Measurements from ENCODE around the gene SMAD5.

DNA sequence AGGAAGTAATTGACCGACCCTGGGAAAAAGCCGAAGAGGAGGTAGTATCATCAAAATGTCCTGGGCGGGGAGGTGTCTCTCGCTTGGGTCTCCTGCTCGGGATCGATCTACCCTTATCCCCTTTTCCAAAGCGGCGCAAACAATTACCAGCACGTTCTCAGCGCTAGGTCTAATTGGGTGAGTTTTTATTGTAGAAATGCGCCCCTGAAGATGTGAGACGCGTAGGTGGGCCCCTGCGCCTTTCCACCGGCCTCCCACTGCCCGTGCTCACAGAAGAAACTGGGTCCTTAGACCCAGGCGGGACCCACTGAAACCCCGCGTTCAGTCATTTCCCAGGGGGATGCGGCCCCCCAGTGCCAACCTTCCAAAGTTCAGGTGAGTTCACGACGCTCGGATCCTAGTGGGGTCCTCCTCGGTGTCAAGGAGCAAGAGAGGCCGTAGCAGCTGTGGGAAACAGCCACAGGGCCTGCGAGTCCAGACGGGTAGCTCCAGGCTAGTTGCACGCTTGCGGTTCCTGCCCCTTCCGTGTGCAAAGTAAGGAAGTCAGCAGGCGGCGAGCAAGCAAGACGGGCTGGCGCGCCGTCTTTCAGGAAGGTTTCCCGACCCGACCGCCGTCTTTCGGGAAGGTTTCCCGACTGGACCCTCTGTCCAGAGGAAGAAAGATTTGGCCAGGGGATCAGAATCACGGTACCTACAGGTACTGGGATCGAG, 58.8 kb downstream of the SMAD5 start:
- no peak for TF ChIP-seq POLR2AphosphoS5 (IDR thresholded peaks at IDR 0.05)
- TF ChIP-seq, protein P1, sequence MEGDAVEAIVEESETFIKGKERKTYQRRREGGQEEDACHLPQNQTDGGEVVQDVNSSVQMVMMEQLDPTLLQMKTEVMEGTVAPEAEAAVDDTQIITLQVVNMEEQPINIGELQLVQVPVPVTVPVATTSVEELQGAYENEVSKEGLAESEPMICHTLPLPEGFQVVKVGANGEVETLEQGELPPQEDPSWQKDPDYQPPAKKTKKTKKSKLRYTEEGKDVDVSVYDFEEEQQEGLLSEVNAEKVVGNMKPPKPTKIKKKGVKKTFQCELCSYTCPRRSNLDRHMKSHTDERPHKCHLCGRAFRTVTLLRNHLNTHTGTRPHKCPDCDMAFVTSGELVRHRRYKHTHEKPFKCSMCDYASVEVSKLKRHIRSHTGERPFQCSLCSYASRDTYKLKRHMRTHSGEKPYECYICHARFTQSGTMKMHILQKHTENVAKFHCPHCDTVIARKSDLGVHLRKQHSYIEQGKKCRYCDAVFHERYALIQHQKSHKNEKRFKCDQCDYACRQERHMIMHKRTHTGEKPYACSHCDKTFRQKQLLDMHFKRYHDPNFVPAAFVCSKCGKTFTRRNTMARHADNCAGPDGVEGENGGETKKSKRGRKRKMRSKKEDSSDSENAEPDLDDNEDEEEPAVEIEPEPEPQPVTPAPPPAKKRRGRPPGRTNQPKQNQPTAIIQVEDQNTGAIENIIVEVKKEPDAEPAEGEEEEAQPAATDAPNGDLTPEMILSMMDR (IDR thresholded peaks at IDR 0.05), result no peak
